OCI-LY1 (cell line): ENCODE data around the gene FNIP2.

Experiments
- CTCF ChIP-seq: fragments of 200-600 bp; sonication (generic), shearing (Covaris generic); IDR thresholded peaks from 2 replicates; pipeline ENCODE4 v1.5.1; 2017; ENCODE audit warnings: mild to moderate bottlenecking, antibody characterized with exemption, low read length, moderate library complexity, mixed read lengths
- EZH2 ChIP-seq: fragments of 200-600 bp; sonication (generic), shearing (Covaris generic); IDR thresholded peaks from 2 replicates; pipeline ENCODE4 v1.8.0; 2017; ENCODE audit warnings: borderline replicate concordance, mixed run types, mild to moderate bottlenecking, antibody characterized with exemption, low read length, moderate library complexity, mixed read lengths

GRCh38 chr4:158728236-158728635, 40.6 kb upstream of the FNIP2 start:
- no peak for TF ChIP-seq CTCF
- no peak for TF ChIP-seq EZH2
